ENCODE data around the gene RIMS3. TPM values are rescaled to one million over a fixed set of nuclear protein-coding genes. Genes with fewer than 3 reads are reported as not detected.

The RIMS3 gene
- total RNA-seq, 1 experiment from 2014 or later: 13.7 TPM

GRCh38 chr1:40627987-40628902 is 37.2 kb downstream of the RIMS3 start:
- Histone ChIP-seq H3K79me1 (ENCODE audit: insufficient read depth, low read depth, low read length, poor library complexity, severe bottlenecking) (no peaks in the 10 kb centered on the region), H3T11ph (ENCODE audit: low read length) (no peak overlapping the region), H3K27ac (ENCODE audit: insufficient read length, low read depth, low read length) (no peak overlapping the region), H2BK12ac (ENCODE audit: insufficient read length, low read depth, low read length) (no peak overlapping the region), H3K18ac (ENCODE audit: insufficient read length, low read depth, low read length) (no peak overlapping the region), H2BK20ac (ENCODE audit: low read depth, low read length, poor library complexity, severe bottlenecking) (no peak overlapping the region), H2AK5ac (ENCODE audit: insufficient read length, low read length) (no peak overlapping the region), H4K8ac (replicated peaks; ENCODE audit: insufficient read length, low read depth, low read length) (no peak overlapping the region), H3K23me2 (ENCODE audit: insufficient read length, low read depth, low read length, poor library complexity, severe bottlenecking) (no peaks in the 10 kb centered on the region), H2AFZ (ENCODE audit: low read length) (no peak overlapping the region), H3K4me1 (ENCODE audit: insufficient read depth, low read length) (no peaks in the 10 kb centered on the region), H2BK5ac (ENCODE audit: insufficient read length, low read length) (no peak overlapping the region), H3K14ac (ENCODE audit: insufficient read depth, low read length) (no peak overlapping the region), H4K5ac (ENCODE audit: insufficient read length, low read depth, low read length) (no peak overlapping the region), H3K9ac (ENCODE audit: extremely low read depth, insufficient read length, low read length) (no peak overlapping the region), H2BK15ac (ENCODE audit: low read depth, low read length) (no peak overlapping the region), H2BK120ac (ENCODE audit: low read depth, low read length, poor library complexity, severe bottlenecking) (no peak overlapping the region), H3K4ac (ENCODE audit: low read depth, low read length) (no peak overlapping the region), H3K27me3 (ENCODE audit: insufficient read depth, low read length) (no peaks in the 10 kb centered on the region), H4K91ac (ENCODE audit: insufficient read length, low read depth, low read length) (no peak overlapping the region), H3K56ac (ENCODE audit: insufficient read length, low read depth, low read length) (no peak overlapping the region), H3K9me3 (ENCODE audit: control insufficient read depth, low read depth, low read length) (no peaks in the 10 kb centered on the region), H4K20me1 (ENCODE audit: control insufficient read depth, insufficient read depth, insufficient read length) (peaks cover 2% of the 10 kb centered on the region), H3K79me2 (ENCODE audit: insufficient read depth, low read length) (no peaks in the 10 kb centered on the region), H3K4me2 (ENCODE audit: insufficient read depth, insufficient read length, low read length) (no peak overlapping the region), H3K23ac (ENCODE audit: insufficient read length, low read depth, low read length) (no peak overlapping the region)
- WGBS (ENCODE audit: extremely low coverage, insufficient read length, low lambda C conversion rate): no CpG with 5 or more reads among the region's 9 CpGs
- H3K36me3 Mint-ChIP-seq (ENCODE audit: insufficient read depth in 1 of 3, low read depth in 3 of 3): peaks cover 0 to 4% (median 2%) of the 10 kb centered on the region in 3 experiments; a peak in 2 of 7 replicates
- no peak for TF ChIP-seq CTCF (conservative IDR thresholded peaks at IDR 0.05)
- no peak overlapping the region for H3K27ac Mint-ChIP-seq
- no peak for DNase-seq
- no peaks in the 10 kb centered on the region for H3K9me3 Mint-ChIP-seq
- no peaks in the 10 kb centered on the region; the same call in 1 of the 2 replicates for H3K27me3 Mint-ChIP-seq (ENCODE audit: low read depth)
- no peaks in the 10 kb centered on the region for H3K4me1 Mint-ChIP-seq
- H3K4me3 Mint-ChIP-seq: no peak overlapping the region; a peak in 1 of 5 replicates
